GM19438 (cell line): ENCODE data around the gene EGF.
A peak's percentile ranks its signal among the peaks of the same experiment; 100 is the strongest.
"Not testable (repeated sequence)": the region's sequence is repeated elsewhere in the genome, so short reads cannot be mapped to it uniquely, and the experiment has no call there.

Experiments used
- ATAC-seq: cut with Tn5 transposase; IDR thresholded peaks from one replicate; pipeline ENCODE4 v1.9.1; 2021; ENCODE audit warnings: low read depth; ENCODE audit not compliant: unreplicated experiment

EGF gene

GRCh38 chr4:109912706-109913595 lies at the start of gene EGF:
TSS of gene EGF (plus strand) at chr4:109912883. CDS start at chr4:109913336, 453 bp downstream.
- ATAC-seq = no peak

- no peak for ATAC-seq
Measured at GRCh38 chr4:109864134-109864533, 48.5 kb upstream of the EGF start.

- ATAC-seq = no peak
Measured at GRCh38 chr4:109870061-109870460, 42.6 kb upstream of the EGF start.

- no peak for ATAC-seq
Measured at GRCh38 chr4:109872065-109872464, 40.6 kb upstream of the EGF start.

- no peak for ATAC-seq
Measured at GRCh38 chr4:109872950-109873656, 39.6 kb upstream of the EGF start.

GRCh38 chr4:109873791-109874514 lies 38.7 kb upstream of the EGF start:
- no peak for ATAC-seq

GRCh38 chr4:109875106-109875505 lies 37.6 kb upstream of the EGF start:
- no peak for ATAC-seq

GRCh38 chr4:109875553-109875952 lies 37.1 kb upstream of the EGF start:
- not testable (repeated sequence) for ATAC-seq

GRCh38 chr4:109876634-109877265 lies 35.9 kb upstream of the EGF start:
- ATAC-seq = no peak

GRCh38 chr4:109877400-109877799 lies 35.3 kb upstream of the EGF start:
- peak; percentile 78 for ATAC-seq

- ATAC-seq = no peak
Measured at GRCh38 chr4:109878355-109878754, 34.3 kb upstream of the EGF start.

GRCh38 chr4:109879081-109879480 lies 33.6 kb upstream of the EGF start:
- ATAC-seq = no peak

- no peak for ATAC-seq
Measured at GRCh38 chr4:109879636-109880314, 32.9 kb upstream of the EGF start.

- ATAC-seq = no peak
Measured at GRCh38 chr4:109886303-109886702, 26.4 kb upstream of the EGF start.

- ATAC-seq = no peak
Measured at GRCh38 chr4:109887071-109887470, 25.6 kb upstream of the EGF start.

- ATAC-seq = no peak
Measured at GRCh38 chr4:109890076-109890475, 22.6 kb upstream of the EGF start.

- no peak for ATAC-seq
Measured at GRCh38 chr4:109902559-109903251, 10.0 kb upstream of the EGF start.

GRCh38 chr4:109908731-109909130 lies 4.0 kb upstream of the EGF start:
- ATAC-seq = no peak

- ATAC-seq = no peak
Measured at GRCh38 chr4:109910256-109910655, 2.4 kb upstream of the EGF start.
